HG03045 (cell line): Measurements from ENCODE around the gene IL23R.

ENCODE experiments used
- ATAC-seq: cut with Tn5 transposase; IDR thresholded peaks from one replicate; pipeline ENCODE4 v1.9.1; 2021; ENCODE audit warnings: mild to moderate bottlenecking, moderate library complexity; ENCODE audit not compliant: unreplicated experiment

IL23R gene

DNA sequence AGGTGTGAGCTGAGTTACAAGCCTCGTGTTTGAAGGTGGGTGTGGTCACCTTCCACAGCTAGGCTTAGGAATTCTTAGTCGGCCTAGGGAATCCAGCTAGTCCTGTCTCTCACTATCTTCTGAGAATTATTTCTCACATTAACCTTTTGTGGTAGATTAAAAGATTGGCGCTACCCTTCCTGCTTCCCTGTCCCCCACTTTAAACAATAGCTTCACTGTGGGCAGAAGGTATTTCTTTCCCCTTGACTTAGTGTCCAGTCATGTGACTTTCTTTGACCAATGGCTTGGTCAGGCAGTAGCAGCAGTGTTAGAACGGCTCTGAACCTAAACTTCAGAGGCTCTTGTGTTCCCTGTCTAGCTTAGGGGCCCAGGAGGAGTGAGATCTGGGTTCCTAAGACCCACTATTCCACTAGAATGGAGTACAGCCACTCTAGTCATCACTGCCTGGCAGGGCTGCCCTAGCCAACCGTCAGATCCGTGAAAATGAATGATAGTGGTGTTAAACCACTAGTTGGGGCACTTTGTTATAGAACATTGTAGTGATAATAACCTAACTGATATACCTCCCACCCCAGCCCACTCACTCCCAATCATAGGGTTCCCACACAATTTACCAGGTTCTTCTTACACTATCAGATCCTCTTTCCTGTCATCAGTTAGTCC lies 17.6 kb upstream of the IL23R start:
- peak; percentile 21 for ATAC-seq

- peak; percentile 80 for ATAC-seq
These were observed 17.0 kb upstream of the IL23R start for GRCh38 chr1:67149179-67149770.

DNA sequence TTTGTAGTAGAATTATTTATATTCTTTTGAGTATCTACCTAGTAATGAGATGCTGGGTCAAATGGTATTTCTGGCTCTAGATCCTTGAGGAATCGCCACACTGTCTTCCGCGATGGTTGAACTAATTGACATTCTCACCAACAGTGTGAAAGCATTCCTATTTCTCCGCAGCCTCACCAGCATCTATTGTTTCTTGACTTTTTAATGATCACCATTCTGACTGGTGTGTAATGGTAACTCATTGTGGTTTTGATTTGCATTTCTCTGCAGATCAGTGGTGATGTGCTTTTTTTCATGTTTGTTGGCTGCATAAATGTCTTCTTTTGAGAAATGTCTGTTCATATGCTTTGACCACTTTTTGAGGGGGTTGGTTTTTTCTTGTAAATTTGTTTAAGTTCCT lies 15.3 kb upstream of the IL23R start:
- no peak for ATAC-seq

- no peak for ATAC-seq
These were observed 7.9 kb upstream of the IL23R start for GRCh38 chr1:67158401-67158800.

DNA sequence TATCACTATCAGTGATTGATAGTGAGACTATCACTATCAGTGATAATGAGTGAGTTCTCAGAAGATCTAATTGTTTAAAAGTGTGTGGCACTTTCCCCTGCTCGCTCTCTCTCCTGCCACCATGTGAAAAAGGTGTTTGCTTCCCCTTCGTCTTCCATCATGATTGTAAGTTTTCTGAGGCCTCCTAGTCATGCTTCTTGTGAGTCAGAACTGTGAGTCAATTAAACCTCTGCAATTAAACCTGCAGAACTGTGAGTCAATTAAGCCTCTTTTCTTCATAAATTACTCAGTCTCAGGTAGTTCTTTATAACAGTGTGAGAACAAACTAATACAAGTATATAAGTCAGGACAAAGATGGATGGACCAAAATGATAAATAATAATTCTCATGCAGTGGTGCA lies 7.0 kb upstream of the IL23R start:
- ATAC-seq = no peak

GRCh38 chr1:67162954-67163353 lies 3.3 kb upstream of the IL23R start:
- ATAC-seq = peak; percentile 45

DNA sequence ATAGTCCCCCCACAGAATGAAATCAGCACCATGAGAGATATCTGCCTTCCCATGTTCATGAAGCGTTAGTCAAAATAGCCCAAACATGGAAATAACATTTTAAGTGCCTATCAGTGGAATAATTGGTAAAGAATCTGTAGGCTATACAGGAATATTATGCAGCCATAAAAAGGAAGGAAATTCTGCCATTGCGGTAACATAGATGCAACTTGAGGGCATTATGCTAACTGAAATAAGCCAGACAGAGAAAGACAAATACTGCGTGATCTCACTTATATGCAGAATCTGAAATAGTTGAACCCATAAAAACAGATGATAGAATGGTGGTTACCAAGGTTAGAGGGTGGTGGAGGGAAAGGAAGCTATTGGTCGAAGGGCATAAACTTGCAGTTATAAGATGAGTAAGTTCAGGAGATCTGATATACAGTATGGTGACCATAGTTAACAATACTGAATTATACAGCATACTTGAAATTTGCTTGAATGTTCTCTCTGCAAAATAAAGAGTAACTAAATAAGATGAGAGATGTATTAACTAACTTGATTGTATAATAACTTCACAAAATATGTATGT lies 699 bp upstream of the IL23R start:
- ATAC-seq = no peak

- ATAC-seq = no peak
These were observed 3.2 kb downstream of the IL23R start for GRCh38 chr1:67169496-67169895.

- ATAC-seq = no peak
These were observed 3.7 kb downstream of the IL23R start for GRCh38 chr1:67169932-67170331.

- ATAC-seq = no peak
These were observed 4.7 kb downstream of the IL23R start for GRCh38 chr1:67170751-67171573.

DNA sequence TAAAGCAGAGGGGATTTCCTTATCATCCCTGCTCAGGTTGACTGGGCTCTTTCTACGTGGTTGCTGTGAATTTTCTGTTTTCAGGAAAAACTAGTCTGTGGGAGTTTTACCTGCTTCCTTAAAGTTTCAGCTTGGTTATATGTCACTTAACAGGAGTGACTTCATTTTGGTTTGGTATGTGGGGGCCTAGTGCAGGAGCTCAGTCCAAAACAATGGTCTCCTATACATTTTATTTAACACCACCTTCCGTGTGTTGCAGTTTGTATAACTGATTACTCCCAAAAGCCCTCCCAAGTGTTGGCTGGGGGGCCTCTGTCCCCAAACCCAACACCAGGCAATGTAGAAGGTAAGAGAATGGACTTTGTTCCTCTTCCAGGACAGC lies 5.3 kb downstream of the IL23R start:
- no peak for ATAC-seq

- no peak for ATAC-seq
These were observed 5.7 kb downstream of the IL23R start for GRCh38 chr1:67171978-67172377.

DNA sequence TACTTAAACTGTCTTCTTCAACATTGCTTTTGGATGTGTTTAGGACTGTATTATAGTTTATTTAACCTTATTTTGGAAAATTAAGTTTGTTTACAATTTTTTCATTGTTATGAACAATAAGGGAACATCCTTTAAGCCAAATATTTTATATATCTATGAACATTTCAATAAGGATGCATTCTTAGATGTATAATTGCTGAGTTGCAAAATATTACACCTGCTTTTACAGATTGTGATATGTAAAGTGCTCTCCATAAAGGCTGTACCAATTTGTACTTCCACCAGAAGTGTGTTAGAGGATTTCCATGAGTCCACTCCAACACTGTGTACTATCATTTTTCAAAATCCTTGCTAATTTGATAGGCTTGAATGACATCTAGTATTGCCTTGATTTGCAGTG lies 7.7 kb downstream of the IL23R start:
- no peak for ATAC-seq

DNA sequence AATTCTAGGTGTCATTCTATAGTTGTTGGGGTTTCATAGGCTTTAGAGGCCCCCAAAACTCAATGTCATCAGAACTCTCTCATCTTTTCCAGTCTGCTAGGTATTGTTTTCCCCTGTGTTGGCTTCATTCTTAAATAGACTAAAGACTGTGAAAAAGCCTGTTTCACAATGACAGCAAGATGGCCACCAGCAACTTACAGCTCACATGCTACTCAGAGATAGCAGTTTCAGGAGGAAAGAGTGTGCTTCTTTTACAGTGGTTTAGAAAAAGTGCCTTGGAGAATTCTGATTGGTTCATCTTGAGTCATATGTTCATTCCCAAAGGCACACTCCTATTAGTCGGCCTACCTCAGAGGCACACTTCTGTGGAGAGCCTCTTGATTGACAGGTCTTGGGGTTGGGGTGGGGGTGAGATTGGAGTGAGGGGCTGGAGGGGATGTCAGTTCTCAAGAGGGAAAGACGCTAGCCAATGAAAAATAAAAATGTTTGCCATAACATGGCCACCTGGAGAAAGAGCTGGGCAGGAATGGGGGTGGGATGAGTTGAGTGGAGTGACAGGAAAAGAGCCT lies 8.5 kb downstream of the IL23R start:
- ATAC-seq = peak; percentile 61

- ATAC-seq = no peak
These were observed 9.4 kb downstream of the IL23R start for GRCh38 chr1:67175530-67176087.

GRCh38 chr1:67184838-67185421 lies 18.7 kb downstream of the IL23R start:
- ATAC-seq = no peak

- ATAC-seq = no peak
These were observed 21.9 kb downstream of the IL23R start for GRCh38 chr1:67188137-67188536.

GRCh38 chr1:67189953-67190352 lies 23.7 kb downstream of the IL23R start:
- peak; percentile 50 for ATAC-seq

- no peak for ATAC-seq
These were observed 24.2 kb downstream of the IL23R start for GRCh38 chr1:67190410-67190809.

DNA sequence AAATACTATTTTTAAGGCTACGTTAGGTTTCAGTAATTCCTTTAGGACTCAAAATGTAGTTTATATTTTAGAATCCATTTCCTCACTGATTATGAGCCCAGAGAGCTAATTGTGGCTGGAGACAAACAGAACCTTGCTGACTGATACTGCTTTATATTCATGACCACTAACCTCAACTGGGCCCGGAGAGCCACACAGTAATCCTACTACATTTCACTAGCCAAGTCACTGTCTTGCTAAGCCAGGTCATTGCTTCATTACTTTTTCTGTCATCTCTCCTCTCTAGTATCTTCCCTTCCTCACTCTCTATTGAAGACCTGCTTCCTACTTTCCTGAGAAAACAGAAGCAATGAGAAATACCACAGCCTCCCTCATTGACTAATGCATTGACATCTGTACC lies 24.7 kb downstream of the IL23R start:
- ATAC-seq = no peak
